Ishikawa (cell line): Measurements from ENCODE around the gene MEGF11.

Source experiments
- CEBPB ChIP-seq: IDR thresholded peaks from 2 replicates; pipeline ENCODE4 v1.6.1; 2012
- CREB1 ChIP-seq: IDR thresholded peaks from 2 replicates; pipeline ENCODE4 v1.6.1; 2012; ENCODE audit warnings: low read depth
- EGR1 ChIP-seq: IDR thresholded peaks from 2 replicates; pipeline ENCODE4 v1.6.1; 2012
- EP300 ChIP-seq: IDR thresholded peaks from 2 replicates; pipeline ENCODE4 v1.6.1; 2012; ENCODE audit warnings: borderline replicate concordance
- FOXM1 ChIP-seq: IDR thresholded peaks from 2 replicates; pipeline ENCODE4 v1.6.1; 2012; ENCODE audit warnings: low read depth, borderline replicate concordance
- MAX ChIP-seq: IDR thresholded peaks from 2 replicates; pipeline ENCODE4 v1.6.1; 2012
- NFIC ChIP-seq: IDR thresholded peaks from 2 replicates; pipeline ENCODE4 v1.6.1; 2012
- RAD21 ChIP-seq: IDR thresholded peaks from 2 replicates; pipeline ENCODE4 v1.6.1; 2012; ENCODE audit warnings: low read depth
- REST ChIP-seq: IDR thresholded peaks from 2 replicates; pipeline ENCODE4 v1.6.1; 2012; ENCODE audit warnings: low read depth, mild to moderate bottlenecking
- TAF1 ChIP-seq: IDR thresholded peaks from 2 replicates; pipeline ENCODE4 v1.6.1; 2012; ENCODE audit warnings: low read depth, mild to moderate bottlenecking
- TCF12 ChIP-seq: IDR thresholded peaks from 2 replicates; pipeline ENCODE4 v1.6.1; 2012; ENCODE audit warnings: low read depth
- TEAD4 ChIP-seq: IDR thresholded peaks from 2 replicates; pipeline ENCODE4 v1.6.1; 2012
- YY1 ChIP-seq: IDR thresholded peaks from 2 replicates; pipeline ENCODE4 v1.6.1; 2012; ENCODE audit warnings: low read depth
- ZBTB7A ChIP-seq: IDR thresholded peaks from 2 replicates; pipeline ENCODE4 v1.6.1; 2012; ENCODE audit warnings: low read depth
- TF ChIP-seq, protein P1 (sequence below): IDR thresholded peaks from 2 replicates; pipeline ENCODE4 v1.6.1; 2012

Gene MEGF11

DNA sequence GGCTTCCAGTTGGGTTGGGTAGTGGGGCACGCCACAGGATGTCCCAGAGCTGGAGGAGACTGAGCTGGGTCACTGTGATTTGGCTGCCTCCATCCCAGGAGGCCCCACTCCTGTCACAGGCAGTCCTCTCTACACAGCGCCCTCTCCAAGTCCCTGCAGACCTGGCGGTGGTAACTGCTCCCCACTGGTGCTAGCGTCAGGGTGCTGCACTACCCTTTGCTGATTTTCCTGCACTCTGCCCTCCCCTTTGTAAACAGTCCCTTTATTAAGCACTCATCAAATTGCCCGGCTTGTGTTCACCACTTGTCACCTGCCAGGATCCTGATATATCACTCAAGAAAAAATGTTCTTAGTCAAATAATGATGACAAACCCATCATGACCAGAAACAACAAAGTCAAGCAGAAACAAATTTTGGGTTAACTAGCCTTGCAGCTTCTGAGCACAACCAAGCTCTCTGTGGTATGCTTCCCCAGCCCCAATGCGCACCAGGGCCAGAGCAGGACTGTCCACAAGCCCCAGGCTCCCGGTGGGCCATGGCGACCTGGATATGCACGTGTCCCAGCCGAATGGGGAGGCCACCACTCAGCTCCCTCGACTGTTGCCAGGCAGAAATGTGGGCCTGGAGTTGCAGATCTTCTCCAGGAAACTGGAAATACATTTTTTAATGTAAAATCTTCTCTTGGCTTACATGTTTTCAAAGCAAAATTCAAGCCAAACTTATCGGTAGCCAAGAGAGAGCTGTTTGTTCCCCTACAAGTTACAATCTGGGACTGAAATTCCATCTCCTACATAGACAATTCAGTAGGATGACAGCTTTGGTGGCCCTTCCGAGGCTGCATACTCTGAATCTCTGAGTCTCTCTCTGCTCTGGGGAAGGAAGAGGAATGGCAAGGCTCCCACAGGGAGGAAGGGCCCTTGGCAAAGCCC, 24.5 kb downstream of the MEGF11 start:
- no peak for TF ChIP-seq CREB1

GRCh38 chr15:66226736-66227135, 26.8 kb downstream of the MEGF11 start:
- TF ChIP-seq ZBTB7A, result no peak
- no peak for TF ChIP-seq MAX
- no peak for TF ChIP-seq NFIC
- TF ChIP-seq CREB1, result no peak
- no peak for TF ChIP-seq EGR1
- no peak for TF ChIP-seq TAF1
- TF ChIP-seq CEBPB, result no peak
- TF ChIP-seq RAD21, result no peak
- TF ChIP-seq TEAD4, result no peak
- no peak for TF ChIP-seq REST

DNA sequence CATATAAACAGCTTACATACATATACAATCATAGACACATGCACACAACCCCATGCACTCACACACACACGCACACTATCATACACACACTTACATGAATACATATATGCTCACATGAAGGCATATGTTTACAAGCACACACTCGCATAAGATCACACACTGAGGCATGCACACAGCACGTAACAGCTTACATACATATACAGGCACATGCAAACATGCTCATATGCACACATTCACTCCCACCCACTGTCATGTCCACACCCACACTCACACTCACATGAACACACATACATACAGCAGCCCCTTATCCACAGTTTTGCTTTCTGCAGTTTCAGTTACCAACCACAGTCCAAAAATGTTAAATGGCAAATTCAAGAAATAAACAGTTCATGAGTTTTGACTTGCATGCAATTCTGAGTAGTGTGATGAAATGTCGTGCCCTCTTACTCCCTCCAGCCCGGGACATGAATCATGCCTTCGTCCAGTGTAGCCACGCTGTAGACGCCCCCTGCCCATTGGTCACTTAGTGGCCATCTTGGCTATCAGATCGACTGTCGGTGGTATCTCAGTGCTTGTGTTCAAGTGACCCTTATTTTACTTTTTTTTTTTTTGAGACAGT, 27.8 kb downstream of the MEGF11 start:
- TF ChIP-seq TCF12, result no peak
- TF ChIP-seq, protein P1, sequence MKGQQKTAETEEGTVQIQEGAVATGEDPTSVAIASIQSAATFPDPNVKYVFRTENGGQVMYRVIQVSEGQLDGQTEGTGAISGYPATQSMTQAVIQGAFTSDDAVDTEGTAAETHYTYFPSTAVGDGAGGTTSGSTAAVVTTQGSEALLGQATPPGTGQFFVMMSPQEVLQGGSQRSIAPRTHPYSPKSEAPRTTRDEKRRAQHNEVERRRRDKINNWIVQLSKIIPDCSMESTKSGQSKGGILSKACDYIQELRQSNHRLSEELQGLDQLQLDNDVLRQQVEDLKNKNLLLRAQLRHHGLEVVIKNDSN, result no peak
- no peak for TF ChIP-seq TAF1
- no peak for TF ChIP-seq REST
- no peak for TF ChIP-seq YY1

DNA sequence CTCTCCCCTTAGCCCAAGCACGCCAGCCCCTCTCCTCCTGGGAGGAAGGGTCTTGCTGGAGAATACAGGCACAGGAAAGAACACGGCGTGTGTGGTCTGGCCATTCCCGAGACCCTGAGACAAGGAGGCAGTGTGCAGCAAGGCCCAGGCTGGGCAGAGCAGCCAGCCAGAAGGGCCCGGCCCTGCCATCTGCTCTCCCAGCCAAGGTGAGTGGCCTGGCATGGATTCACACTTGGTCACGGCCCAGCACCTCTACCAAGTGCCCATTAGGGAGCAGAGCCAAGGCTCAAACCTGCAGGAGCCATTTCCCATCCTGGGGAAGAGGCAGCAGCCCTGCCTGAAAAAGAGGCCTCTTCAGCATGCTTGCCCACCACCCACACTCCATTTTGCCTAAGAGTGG, 28.6 kb downstream of the MEGF11 start:
- TF ChIP-seq FOXM1 (no peak), REST (no peak), TCF12 (no peak), CEBPB (no peak), CREB1 (no peak), EP300 (no peak), MAX (no peak), TAF1 (no peak), RAD21 (no peak), EGR1 (no peak), ZBTB7A (no peak), YY1 (no peak)
- TF ChIP-seq, protein P1, result no peak
